NT2/D1 (cell line): ENCODE results near the gene GPR78.
A peak's percentile ranks its signal among the peaks of the same experiment; 100 is the strongest.

Experiments
- DNase-seq: peaks from one replicate; pipeline ENCODE4 v3.0.0-alpha.2; 2011; ENCODE audit warnings: low read depth, low spot score
- H3K27me3 ChIP-seq: 2 replicates; pipeline ENCODE4 v1.6.0; 2011; ENCODE audit warnings: mild to moderate bottlenecking; ENCODE audit not compliant: insufficient read length, insufficient read depth
- H3K36me3 ChIP-seq: 2 replicates; pipeline ENCODE4 v1.6.1; 2011; ENCODE audit warnings: mild to moderate bottlenecking, low read length, mixed read lengths; ENCODE audit not compliant: insufficient read depth, insufficient read length
- H3K4me1 ChIP-seq: 2 replicates; pipeline ENCODE4 v1.5.1; 2011; ENCODE audit not compliant: insufficient read depth, insufficient read length
- H3K4me3 ChIP-seq: 2 replicates; pipeline ENCODE4 v1.5.1; 2011; ENCODE audit warnings: low read depth; ENCODE audit not compliant: insufficient read length
- H3K9ac ChIP-seq: 2 replicates; pipeline ENCODE4 v1.6.0; 2011; ENCODE audit warnings: low read depth; ENCODE audit not compliant: insufficient read length
- H3K9me3 ChIP-seq: 2 replicates; pipeline ENCODE4 v1.5.1; 2011; ENCODE audit warnings: mild to moderate bottlenecking, low read length; ENCODE audit not compliant: insufficient read depth
- SUZ12 ChIP-seq: IDR thresholded peaks from 2 replicates; pipeline ENCODE4 v1.6.1; 2011; ENCODE audit not compliant: insufficient read length, insufficient read depth; ENCODE audit errors: extremely low read depth
- YY1 ChIP-seq: IDR thresholded peaks from 2 replicates; pipeline ENCODE4 v1.6.1; 2011; ENCODE audit not compliant: insufficient read length, insufficient read depth
- ZNF274 ChIP-seq: IDR thresholded peaks from 2 replicates; pipeline ENCODE4 v1.6.1; 2011; ENCODE audit warnings: mild to moderate bottlenecking, low read depth, low read length

The GPR78 gene

GRCh38 chr4:8542776-8543525 lies 37.2 kb upstream of the GPR78 start:
- DNase-seq: no peak
- Histone ChIP-seq H3K27me3 (no peaks in the 10 kb centered on the region), H3K9me3 (no peaks in the 10 kb centered on the region), H3K4me3 (no peak overlapping the region), H3K9ac (no peak overlapping the region), H3K4me1 (peaks cover 14% of the 10 kb centered on the region), H3K36me3 (no peaks in the 10 kb centered on the region)
- TF ChIP-seq ZNF274 (no peak), YY1 (no peak), SUZ12 (no peak)

GRCh38 chr4:8543623-8544022 lies 36.6 kb upstream of the GPR78 start:
- Histone ChIP-seq H3K27me3 (no peaks in the 10 kb centered on the region), H3K4me1 (peaks cover 19% of the 10 kb centered on the region), H3K36me3 (no peaks in the 10 kb centered on the region), H3K9me3 (no peaks in the 10 kb centered on the region), H3K9ac (no peak overlapping the region), H3K4me3 (no peak overlapping the region)
- TF ChIP-seq SUZ12 (no peak), ZNF274 (no peak), YY1 (no peak)
- no peak for DNase-seq

DNA sequence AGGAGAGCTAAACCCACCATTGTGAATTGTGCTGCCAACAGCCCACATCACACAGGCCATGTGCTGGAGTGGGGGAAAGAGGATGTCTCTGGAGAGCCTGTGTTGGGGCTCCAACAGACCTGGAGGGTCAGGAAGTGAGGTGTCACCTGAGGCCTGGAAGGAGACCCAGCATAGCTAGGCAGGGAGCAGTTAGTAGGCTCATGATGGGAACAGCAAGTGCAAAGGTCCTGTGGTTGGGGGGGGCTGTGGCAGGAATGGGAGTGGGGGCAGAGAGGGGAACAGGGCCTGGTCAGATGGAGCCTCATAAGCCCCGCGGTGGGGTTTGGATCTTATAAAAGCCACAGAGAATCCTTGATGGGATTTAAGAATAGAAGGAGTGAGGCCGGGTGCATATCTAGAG lies 35.9 kb upstream of the GPR78 start:
- peaks cover 22% of the 10 kb centered on the region for H3K4me1 ChIP-seq
- no peaks in the 10 kb centered on the region for H3K9me3 ChIP-seq
- no peak overlapping the region for H3K9ac ChIP-seq
- no peak for TF ChIP-seq SUZ12
- no peak for TF ChIP-seq YY1
- no peaks in the 10 kb centered on the region for H3K27me3 ChIP-seq
- H3K4me3 ChIP-seq: no peak overlapping the region
- H3K36me3 ChIP-seq: no peaks in the 10 kb centered on the region
- DNase-seq: no peak

DNA sequence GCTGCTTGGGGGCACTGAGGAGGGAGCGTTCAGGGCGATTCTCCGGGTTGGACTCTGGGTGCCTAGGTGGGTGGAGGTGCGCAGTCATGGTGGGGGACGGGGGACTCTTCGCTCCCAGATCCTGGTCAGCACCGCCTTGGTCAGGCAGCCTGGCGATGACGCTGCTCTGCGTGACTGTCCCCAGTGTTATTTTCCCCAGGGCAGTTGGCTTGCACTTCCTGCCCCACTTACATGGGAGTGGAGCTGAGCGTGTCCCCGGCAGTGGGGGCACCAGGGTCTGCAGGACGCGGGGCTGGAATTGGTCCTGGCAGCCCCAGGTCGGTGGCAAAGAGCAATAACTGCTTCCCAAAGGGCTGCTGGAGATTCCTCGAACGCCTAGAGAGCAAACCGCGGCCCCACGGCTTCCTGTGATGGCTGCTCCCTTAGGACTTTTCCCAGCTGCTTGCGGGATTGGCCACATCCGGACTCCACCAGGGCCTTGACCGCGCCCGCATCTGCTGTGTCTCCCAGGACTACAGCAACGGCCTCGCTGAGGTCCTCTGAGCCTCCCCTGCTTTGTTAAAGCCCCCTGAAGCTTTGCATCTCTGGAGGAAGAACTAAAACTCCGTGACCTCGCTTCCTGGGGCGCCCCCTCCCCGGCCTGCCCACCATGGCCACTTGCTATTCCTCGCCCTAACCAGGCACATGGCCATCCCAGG lies 35.3 kb upstream of the GPR78 start:
- no peak for TF ChIP-seq ZNF274
- H3K27me3 ChIP-seq: no peaks in the 10 kb centered on the region
- no peaks in the 10 kb centered on the region for H3K9me3 ChIP-seq
- no peak for DNase-seq
- H3K36me3 ChIP-seq: no peaks in the 10 kb centered on the region
- no peak overlapping the region for H3K9ac ChIP-seq
- peaks cover 25% of the 10 kb centered on the region for H3K4me1 ChIP-seq
- no peak overlapping the region for H3K4me3 ChIP-seq

DNA sequence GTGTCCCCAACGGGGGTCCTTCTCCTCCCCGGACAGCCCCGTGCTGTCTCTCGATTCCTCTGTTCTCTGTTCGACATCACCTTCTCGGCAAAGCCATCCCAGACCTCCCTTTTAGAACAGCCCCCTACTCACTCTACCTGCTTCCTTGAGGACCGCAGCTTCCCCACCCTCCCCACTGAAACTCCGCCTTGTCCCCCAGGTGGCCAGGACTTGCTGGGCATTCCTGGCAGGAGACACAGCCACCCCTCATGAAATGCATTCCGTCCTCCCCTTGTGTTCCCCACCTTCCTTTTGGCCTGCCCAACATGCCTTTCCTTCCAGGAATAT lies 34.8 kb upstream of the GPR78 start:
- no peak for DNase-seq
- Histone ChIP-seq H3K9ac (no peak overlapping the region), H3K4me1 (peaks cover 25% of the 10 kb centered on the region)

GRCh38 chr4:8546766-8547107 lies 33.5 kb upstream of the GPR78 start:
- DNase-seq: no peak
- H3K36me3 ChIP-seq: no peaks in the 10 kb centered on the region
- no peaks in the 10 kb centered on the region for H3K9me3 ChIP-seq
- no peak overlapping the region for H3K9ac ChIP-seq
- peaks cover 25% of the 10 kb centered on the region for H3K4me1 ChIP-seq
- H3K4me3 ChIP-seq: no peak overlapping the region
- H3K27me3 ChIP-seq: no peaks in the 10 kb centered on the region
- TF ChIP-seq ZNF274: no peak
- no peak for TF ChIP-seq SUZ12
- TF ChIP-seq YY1: no peak

More for the DNA sequence above, 34.8 kb upstream of the GPR78 start:
- TF ChIP-seq ZNF274 (no peak), SUZ12 (no peak), YY1 (no peak)
- no peaks in the 10 kb centered on the region for H3K27me3 ChIP-seq
- no peak overlapping the region for H3K4me3 ChIP-seq
- H3K9me3 ChIP-seq: no peaks in the 10 kb centered on the region
- no peaks in the 10 kb centered on the region for H3K36me3 ChIP-seq

DNA sequence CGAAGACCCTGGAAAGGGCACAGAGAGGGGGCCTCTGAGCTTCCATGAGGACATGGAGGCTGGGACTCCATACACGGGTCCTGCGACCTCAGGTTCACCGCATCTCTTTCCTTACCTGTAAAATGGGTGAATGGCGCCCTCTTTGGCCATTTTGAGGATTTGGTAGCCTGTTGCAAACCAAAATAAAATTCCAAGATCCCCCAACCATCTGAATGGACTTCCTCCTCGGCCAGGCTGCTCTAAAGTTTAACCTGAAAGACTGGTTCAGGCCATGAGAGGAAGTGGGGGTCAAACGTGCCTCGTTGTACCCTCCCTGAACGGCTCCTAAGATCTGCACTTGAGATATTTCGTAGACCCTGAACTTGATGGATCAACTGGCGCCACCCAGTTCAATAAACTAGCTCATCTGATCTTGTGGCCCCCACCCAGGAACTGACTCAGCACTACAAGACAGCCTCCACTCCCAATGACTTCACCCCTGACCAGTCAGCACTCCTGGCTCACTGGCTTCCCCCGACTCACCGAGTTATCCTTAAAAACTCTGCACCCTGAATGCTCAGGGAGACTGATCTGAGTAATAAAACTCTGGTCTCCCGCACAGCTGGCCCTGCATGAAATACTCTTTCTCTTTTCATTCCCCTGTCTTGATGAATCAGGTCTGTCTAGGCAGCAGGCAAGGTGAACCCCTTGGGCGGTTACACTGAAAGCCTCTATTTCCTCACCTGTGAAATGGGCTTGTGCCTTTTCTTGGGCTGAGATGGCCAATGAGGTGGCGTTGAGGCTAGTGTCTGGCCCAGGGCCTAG lies 32.9 kb upstream of the GPR78 start:
- TF ChIP-seq ZNF274: no peak
- TF ChIP-seq YY1: no peak
- TF ChIP-seq SUZ12: no peak
- no peak overlapping the region for H3K4me3 ChIP-seq
- peaks cover 26% of the 10 kb centered on the region for H3K4me1 ChIP-seq
- no peaks in the 10 kb centered on the region for H3K9me3 ChIP-seq
- no peak overlapping the region for H3K9ac ChIP-seq
- no peaks in the 10 kb centered on the region for H3K36me3 ChIP-seq
- no peaks in the 10 kb centered on the region for H3K27me3 ChIP-seq
- peak; percentile 67 for DNase-seq
